GM20000 (cell line): ENCODE measurements around the gene EPB42.
A peak's percentile ranks its signal among the peaks of the same experiment; 100 is the strongest.
"Not testable (repeated sequence)": the region's sequence is repeated elsewhere in the genome, so short reads cannot be mapped to it uniquely, and the experiment has no call there.

Experiments used
- DNase-seq: peaks from one replicate; pipeline ENCODE4 v3.0.0; 2012; ENCODE audit warnings: low spot score
- CTCF ChIP-seq: IDR thresholded peaks from 2 replicates; pipeline ENCODE4 v1.5.1; 2012; ENCODE audit warnings: mild to moderate bottlenecking, control low read depth; ENCODE audit errors: extremely low read depth, missing control alignments

Gene EPB42

GRCh38 chr15:43204016-43204901 lies 16.6 kb downstream of the EPB42 start:
- TF ChIP-seq CTCF, result peak; percentile 49
- peak; percentile 70 for DNase-seq

GRCh38 chr15:43199945-43200488 lies 20.8 kb downstream of the EPB42 start:
- TF ChIP-seq CTCF, result no peak
- DNase-seq, result no peak

- DNase-seq, result no peak
- TF ChIP-seq CTCF, result no peak
Measured at GRCh38 chr15:43198992-43199391, 21.8 kb downstream of the EPB42 start.

GRCh38 chr15:43198556-43198955 lies 22.3 kb downstream of the EPB42 start:
- DNase-seq, result not testable (repeated sequence)

GRCh38 chr15:43197773-43198172 lies 23.0 kb downstream of the EPB42 start:
- not testable (repeated sequence) for DNase-seq

GRCh38 chr15:43196760-43197548 lies 23.9 kb downstream of the EPB42 start:
- no peak for TF ChIP-seq CTCF
- DNase-seq, result no peak

GRCh38 chr15:43194795-43195194 lies 26.0 kb downstream of the EPB42 start:
- no peak for DNase-seq
- no peak for TF ChIP-seq CTCF

- TF ChIP-seq CTCF, result no peak
Measured at GRCh38 chr15:43193710-43194109, 27.1 kb downstream of the EPB42 start.

More at GRCh38 chr15:43193710-43194109, 27.1 kb downstream of the EPB42 start:
- no peak for DNase-seq
